ENCODE results near the gene SMAP1. TPM values are rescaled to one million over a fixed set of nuclear protein-coding genes. Genes with fewer than 3 reads are reported as not detected.

SMAP1 gene
- total RNA-seq, 1 experiment from 2014 or later, result 36.1 TPM

DNA sequence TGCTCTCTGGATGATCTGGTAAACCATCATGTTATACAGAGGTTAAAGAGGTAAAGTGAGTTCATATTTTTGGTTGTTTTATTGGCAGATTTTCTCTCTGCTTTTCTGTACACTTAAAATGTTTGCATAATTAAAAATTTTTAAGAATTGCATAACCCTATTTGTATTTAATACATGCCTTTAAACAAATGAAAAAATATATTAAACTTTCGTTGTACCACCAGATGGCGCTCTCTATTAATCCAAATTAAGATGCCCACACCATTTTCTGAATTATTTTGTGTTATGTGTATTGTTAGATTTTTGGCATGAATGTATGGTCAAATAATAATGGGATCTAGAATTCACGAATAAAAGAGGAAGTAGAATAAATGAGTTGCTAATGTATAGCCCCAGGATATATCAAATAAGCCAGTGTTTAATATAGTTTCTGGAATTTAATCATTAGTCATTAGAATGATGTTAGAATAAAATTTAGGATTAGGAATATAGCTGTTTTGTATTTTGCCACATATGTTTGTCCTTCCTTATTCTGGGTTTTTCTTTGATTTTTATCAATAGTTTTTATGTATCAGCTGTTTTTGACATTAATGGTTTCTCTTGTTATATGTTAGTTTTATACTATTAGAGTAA lies 38.9 kb downstream of the SMAP1 start:
- POLR2A ChIA-PET, result no interaction called here
- DNase-seq, result peak in 1 of 2 experiments; percentile 23

DNA sequence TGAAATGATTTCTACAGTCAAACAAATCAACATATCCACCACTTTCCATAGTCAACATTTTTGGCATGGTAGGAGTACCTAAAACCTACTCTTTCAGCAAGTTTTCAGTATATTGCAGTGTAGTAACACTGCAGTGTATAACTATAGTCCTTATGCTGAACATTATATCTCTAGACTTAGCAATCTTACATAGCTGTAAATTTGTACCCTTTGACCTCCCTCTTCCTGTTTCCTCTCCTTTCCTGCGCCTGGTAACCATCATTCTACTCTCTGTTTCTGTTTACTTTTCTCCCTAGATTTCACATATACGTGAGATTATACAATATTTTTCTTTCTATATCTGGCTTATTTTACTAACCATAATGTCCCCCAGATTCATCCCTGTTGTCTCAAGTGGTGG lies 40.2 kb downstream of the SMAP1 start:
- POLR2A ChIA-PET, result no interaction called here
- Mint-ChIP-seq H3K4me3 (ENCODE audit: unreplicated experiment) (no peak overlapping the region), H3K27ac (ENCODE audit: unreplicated experiment) (no peak overlapping the region), H3K9me3 (ENCODE audit: unreplicated experiment) (peaks cover 4% of the 10 kb centered on the region), H3K27me3 (ENCODE audit: insufficient read depth, unreplicated experiment) (no peaks in the 10 kb centered on the region), H3K36me3 (ENCODE audit: insufficient read depth, unreplicated experiment) (no peaks in the 10 kb centered on the region), H3K4me1 (ENCODE audit: low read depth, unreplicated experiment) (peaks cover 6% of the 10 kb centered on the region)
- H3K4me1 ChIP-seq, result no peaks in the 10 kb centered on the region
- no peak overlapping the region for H3K4me3 ChIP-seq (ENCODE audit: low read depth, low read length)
- no peaks in the 10 kb centered on the region for H3K27me3 ChIP-seq (replicated peaks; ENCODE audit: control insufficient read depth, insufficient read depth, low read length)
- intact Hi-C loops (cut with micrococcal nuclease; ENCODE audit: unreplicated experiment), result loop anchor here (2.0 kb wide), 1 partner anchor 305 kb away; no protein-coding TSS in a partner anchor
- CTCF ChIA-PET, result interaction anchor here (1.1 kb wide), 1 partner anchor 176 kb away, joined by 5 read pairs; no protein-coding TSS in a partner anchor
- no peaks in the 10 kb centered on the region for H3K9me3 ChIP-seq
- BruUV-seq (replicated peaks), result no TSS peak
- DNase-seq, result no peak
- no peaks in the 10 kb centered on the region for H3K36me3 ChIP-seq (ENCODE audit: control insufficient read depth, insufficient read depth, low read length)
- no peak for TF ChIP-seq CTCF (IDR thresholded peaks at IDR 0.05; ENCODE audit: insufficient read depth in 1 of 2, low read depth in 1 of 2, low read length in 1 of 2, severe bottlenecking in 1 of 2, unreplicated experiment in 1 of 2)

More for the DNA sequence above, 38.9 kb downstream of the SMAP1 start:
- H3K36me3 Mint-ChIP-seq (ENCODE audit: insufficient read depth, unreplicated experiment), result no peaks in the 10 kb centered on the region
- H3K27me3 Mint-ChIP-seq (ENCODE audit: insufficient read depth, unreplicated experiment), result no peaks in the 10 kb centered on the region
- Histone ChIP-seq H3K4me3 (ENCODE audit: low read depth, low read length) (no peak overlapping the region), H3K36me3 (ENCODE audit: control insufficient read depth, insufficient read depth, low read length) (no peaks in the 10 kb centered on the region), H3K9me3 (no peaks in the 10 kb centered on the region), H3K4me1 (no peaks in the 10 kb centered on the region), H3K27me3 (replicated peaks; ENCODE audit: control insufficient read depth, insufficient read depth, low read length) (no peaks in the 10 kb centered on the region)
- H3K27ac Mint-ChIP-seq (ENCODE audit: unreplicated experiment), result no peak overlapping the region
- TF ChIP-seq CTCF (IDR thresholded peaks at IDR 0.05; ENCODE audit: insufficient read depth in 1 of 2, low read depth in 1 of 2, low read length in 1 of 2, severe bottlenecking in 1 of 2, unreplicated experiment in 1 of 2), result peak; percentile 25 to 53
- no peak overlapping the region for H3K4me3 Mint-ChIP-seq (ENCODE audit: unreplicated experiment)
- no TSS peak for BruUV-seq (replicated peaks)
- peaks cover 6% of the 10 kb centered on the region for H3K4me1 Mint-ChIP-seq (ENCODE audit: low read depth, unreplicated experiment)
- H3K9me3 Mint-ChIP-seq (ENCODE audit: unreplicated experiment), result no peaks in the 10 kb centered on the region
- intact Hi-C loops (cut with micrococcal nuclease; ENCODE audit: unreplicated experiment), result loop anchor here (1.0 to 2.0 kb wide), 2 partner anchors 178 to 306 kb away; no protein-coding TSS in a partner anchor
- CTCF ChIA-PET, result interaction anchor here (0.8 to 1.1 kb wide), 2 partner anchors 177 to 249 kb away, joined by 3 to 5 read pairs; no protein-coding TSS in a partner anchor

DNA sequence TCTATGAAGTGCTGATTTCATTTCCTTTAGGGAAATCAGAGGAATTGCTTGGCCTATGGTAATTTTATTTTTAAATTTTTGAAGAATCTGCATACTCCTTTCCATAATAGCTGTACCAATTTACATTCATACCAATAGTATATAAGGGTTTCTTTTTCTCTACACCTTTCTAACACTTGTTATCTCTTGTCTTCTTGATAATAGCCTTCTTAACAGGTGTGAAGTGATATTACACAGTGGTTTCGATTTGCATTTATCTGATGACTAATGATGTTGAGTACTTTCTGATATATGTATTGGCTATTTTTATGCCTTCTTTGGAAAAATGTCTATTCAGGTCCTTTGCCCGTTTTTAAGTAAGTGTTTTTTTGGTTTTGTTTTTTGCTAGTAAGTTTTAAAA lies 40.8 kb downstream of the SMAP1 start:
- POLR2A ChIA-PET, result no interaction called here

More for the DNA sequence above, 40.8 kb downstream of the SMAP1 start:
- no peaks in the 10 kb centered on the region for H3K27me3 ChIP-seq (replicated peaks; ENCODE audit: control insufficient read depth, insufficient read depth, low read length)
- H3K4me1 ChIP-seq, result no peaks in the 10 kb centered on the region
- Mint-ChIP-seq H3K27ac (ENCODE audit: unreplicated experiment) (no peak overlapping the region), H3K9me3 (ENCODE audit: unreplicated experiment) (peaks cover 10% of the 10 kb centered on the region), H3K4me1 (ENCODE audit: low read depth, unreplicated experiment) (peaks cover 6% of the 10 kb centered on the region), H3K36me3 (ENCODE audit: insufficient read depth, unreplicated experiment) (no peaks in the 10 kb centered on the region), H3K4me3 (ENCODE audit: unreplicated experiment) (no peak overlapping the region), H3K27me3 (ENCODE audit: insufficient read depth, unreplicated experiment) (no peaks in the 10 kb centered on the region)
- no peaks in the 10 kb centered on the region for H3K36me3 ChIP-seq (ENCODE audit: control insufficient read depth, insufficient read depth, low read length)
- no TSS peak for BruUV-seq (replicated peaks)
- DNase-seq, result no peak
- intact Hi-C loops (cut with micrococcal nuclease; ENCODE audit: unreplicated experiment), result no loop called here
- no peak overlapping the region for H3K4me3 ChIP-seq (ENCODE audit: low read depth, low read length)
- CTCF ChIA-PET, result no interaction called here
- TF ChIP-seq CTCF (IDR thresholded peaks at IDR 0.05; ENCODE audit: insufficient read depth in 1 of 2, low read depth in 1 of 2, low read length in 1 of 2, severe bottlenecking in 1 of 2, unreplicated experiment in 1 of 2), result no peak
- H3K9me3 ChIP-seq, result no peaks in the 10 kb centered on the region; the same call in 1 of the 2 replicates

Data from Caco-2 (cell line).